ENCODE measurements around the gene LHPP.

DNA sequence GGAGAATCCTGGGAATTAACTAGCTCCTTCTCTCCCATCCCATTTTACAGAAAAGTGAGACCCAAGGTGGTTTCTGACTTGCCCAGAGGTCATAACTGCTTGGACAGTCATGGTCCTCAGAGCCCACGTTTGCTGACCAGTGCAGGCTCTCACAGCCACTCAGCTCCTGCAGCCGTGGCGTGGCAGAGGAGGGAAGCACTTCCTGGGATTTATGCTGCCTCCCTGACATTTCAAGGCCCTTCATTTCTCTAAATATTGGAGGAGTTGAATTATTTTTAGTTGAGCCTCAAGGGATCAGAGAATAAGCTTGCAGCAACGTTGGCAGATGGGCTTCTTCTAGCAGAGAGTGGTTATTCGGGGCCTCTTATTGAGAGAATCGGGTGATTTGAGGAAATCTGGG, 77.1 kb downstream of the LHPP start:
- TF ChIP-seq, protein P1, sequence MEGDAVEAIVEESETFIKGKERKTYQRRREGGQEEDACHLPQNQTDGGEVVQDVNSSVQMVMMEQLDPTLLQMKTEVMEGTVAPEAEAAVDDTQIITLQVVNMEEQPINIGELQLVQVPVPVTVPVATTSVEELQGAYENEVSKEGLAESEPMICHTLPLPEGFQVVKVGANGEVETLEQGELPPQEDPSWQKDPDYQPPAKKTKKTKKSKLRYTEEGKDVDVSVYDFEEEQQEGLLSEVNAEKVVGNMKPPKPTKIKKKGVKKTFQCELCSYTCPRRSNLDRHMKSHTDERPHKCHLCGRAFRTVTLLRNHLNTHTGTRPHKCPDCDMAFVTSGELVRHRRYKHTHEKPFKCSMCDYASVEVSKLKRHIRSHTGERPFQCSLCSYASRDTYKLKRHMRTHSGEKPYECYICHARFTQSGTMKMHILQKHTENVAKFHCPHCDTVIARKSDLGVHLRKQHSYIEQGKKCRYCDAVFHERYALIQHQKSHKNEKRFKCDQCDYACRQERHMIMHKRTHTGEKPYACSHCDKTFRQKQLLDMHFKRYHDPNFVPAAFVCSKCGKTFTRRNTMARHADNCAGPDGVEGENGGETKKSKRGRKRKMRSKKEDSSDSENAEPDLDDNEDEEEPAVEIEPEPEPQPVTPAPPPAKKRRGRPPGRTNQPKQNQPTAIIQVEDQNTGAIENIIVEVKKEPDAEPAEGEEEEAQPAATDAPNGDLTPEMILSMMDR (conservative IDR thresholded peaks at IDR 0.05; ENCODE audit: low read depth, low read length): no peak
- TF ChIP-seq EZH2 (IDR thresholded peaks at IDR 0.05; ENCODE audit: low read length, unreplicated experiment): no peak
